HG02642 (cell line): ENCODE data around the gene SH3RF3.

Source experiments
- ATAC-seq: cut with Tn5 transposase; IDR thresholded peaks from one replicate; pipeline ENCODE4 v1.9.1; 2021; ENCODE audit warnings: mild to moderate bottlenecking; ENCODE audit not compliant: unreplicated experiment, poor library complexity

SH3RF3 gene

GRCh38 chr2:109269706-109270504 lies 140.9 kb downstream of the SH3RF3 start:
- ATAC-seq, result no peak

DNA sequence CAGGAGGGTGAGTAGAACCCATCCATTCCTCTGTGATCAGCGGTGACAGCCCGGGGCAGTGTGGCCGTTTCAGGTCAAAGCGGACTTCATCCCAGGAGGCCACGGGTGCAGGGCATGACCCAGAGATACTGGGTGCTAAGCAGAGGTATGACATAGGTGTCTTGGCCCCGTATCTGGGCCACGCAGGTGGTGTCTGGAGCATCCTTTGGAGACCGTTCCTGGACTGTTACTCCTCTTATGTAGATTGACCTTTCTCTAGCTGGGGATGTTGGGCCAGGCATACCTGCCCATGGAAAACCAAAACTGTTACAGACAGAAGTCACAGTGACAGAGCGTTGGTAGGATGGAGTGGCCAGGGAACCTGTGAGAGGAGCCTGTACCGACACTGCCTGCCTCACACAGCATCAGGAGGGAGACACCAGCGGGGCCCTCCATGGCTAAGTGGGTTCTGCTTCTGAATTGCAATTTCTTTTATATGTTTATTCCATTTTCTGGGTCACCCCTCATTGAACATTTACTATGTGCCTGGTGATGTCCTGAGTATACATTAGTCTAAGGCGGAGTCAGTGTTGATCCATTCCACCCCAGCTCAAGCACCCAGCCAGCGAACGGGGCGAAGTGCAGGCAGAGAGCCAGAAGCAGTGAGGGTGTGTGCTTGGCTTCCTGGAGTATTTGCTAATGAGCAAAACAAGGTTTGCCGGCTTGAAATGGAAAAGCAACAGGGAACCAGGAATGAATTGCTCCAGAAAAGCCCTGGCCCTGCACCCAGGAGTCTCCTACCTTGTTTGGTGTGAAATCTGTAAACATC lies 141.7 kb downstream of the SH3RF3 start:
- ATAC-seq, result no peak

DNA sequence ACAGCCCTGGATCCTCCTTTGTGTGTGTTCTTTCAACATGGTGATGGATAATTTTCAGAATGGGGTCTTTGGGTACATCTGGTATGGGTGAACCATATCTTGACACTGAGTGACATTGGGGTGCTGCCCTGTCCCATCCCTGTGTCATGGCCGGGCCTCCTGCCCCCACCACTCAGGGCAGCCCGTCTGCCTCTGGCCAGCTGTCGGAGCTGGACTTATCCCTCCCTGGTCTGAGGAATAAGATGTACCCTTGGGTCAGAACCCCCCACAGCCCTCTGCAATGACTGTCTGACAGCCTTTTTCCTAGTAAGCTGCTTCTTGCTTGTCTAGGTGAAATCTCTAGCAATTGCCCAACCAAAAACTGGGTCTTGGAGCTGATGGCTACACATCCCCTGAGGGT lies 142.9 kb downstream of the SH3RF3 start:
- no peak for ATAC-seq

DNA sequence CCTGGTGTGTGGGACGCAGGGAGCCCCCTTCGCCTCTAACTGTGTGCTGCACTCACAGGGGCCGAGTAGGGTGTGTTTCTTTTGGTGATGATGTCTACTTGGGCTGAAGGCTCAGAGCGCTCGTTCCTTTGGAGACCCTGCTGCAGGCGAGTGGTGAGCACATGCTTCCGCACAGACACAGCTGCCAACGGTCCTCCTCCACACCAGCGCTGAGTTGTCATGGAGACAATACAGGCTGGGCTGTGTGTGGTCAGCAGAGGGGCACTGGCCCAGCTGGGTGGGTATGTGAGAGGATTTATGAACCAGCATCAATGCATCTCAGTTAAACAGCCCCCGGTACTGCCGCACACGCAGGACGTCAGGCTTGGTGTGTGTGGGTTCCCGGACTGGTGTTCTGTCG lies 143.5 kb downstream of the SH3RF3 start:
- no peak for ATAC-seq

- ATAC-seq, result no peak
Observed at GRCh38 chr2:109275120-109276012, 146.4 kb downstream of the SH3RF3 start.

DNA sequence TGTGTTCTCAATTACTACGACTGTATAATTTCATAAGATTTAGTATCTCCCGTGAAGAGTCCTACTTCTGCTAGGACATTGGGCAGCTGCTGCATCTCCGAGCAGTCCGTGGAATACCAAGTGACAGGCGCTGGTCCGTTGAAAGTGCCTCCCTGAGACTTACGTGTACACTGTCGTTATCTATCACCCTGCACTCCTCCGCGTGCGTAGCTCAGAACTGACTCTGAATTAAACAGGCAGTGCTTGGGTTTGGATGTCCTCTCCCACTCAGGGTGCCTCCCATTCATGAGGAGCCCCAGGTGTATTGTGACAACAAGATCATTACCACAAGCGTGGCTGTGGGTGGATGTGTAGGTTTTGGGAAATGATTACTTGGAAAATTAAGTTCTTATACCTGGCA lies 148.4 kb downstream of the SH3RF3 start:
- ATAC-seq, result no peak

- no peak for ATAC-seq
Observed at GRCh38 chr2:109279243-109279860, 150.3 kb downstream of the SH3RF3 start.

DNA sequence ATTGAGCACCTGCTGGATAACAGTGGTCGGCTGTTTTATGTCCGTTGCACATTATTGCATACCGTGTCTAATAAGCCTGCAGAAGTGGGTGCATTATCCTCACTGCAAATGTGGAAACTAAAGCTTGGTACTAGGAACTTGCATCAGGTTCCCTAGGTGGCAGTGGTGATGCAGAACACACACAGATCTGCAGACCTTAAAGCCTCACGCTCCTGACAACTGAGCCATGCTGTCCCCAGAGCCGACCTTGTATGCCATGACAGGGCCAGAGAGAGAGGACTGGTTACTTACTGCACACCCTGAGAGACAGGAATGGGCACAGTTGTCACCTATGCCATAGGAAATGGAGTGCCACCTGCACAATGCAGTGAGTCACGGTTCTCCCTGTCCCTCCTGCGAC lies 151.8 kb downstream of the SH3RF3 start:
- no peak for ATAC-seq

GRCh38 chr2:109282360-109282759 lies 153.4 kb downstream of the SH3RF3 start:
- no peak for ATAC-seq

DNA sequence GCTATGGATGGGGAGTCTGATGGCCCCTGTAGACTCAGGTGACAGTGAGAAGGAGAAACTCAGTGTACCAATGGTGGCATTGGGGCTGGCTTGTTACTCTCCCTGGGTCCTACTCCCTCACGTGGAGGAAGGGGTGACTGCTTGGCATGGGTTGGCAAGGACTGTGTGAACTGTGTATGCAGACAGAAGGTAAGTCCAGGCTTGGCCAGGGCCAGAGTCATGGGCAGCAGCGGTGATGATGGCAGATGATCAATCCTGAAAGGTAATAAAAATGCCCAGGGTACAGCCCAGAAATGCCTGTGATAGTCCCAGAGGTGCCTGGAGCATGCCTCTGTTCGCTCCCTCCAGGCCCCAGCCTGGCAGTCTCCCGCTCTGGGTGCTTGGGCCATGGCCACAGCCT lies 153.9 kb downstream of the SH3RF3 start:
- ATAC-seq, result no peak

DNA sequence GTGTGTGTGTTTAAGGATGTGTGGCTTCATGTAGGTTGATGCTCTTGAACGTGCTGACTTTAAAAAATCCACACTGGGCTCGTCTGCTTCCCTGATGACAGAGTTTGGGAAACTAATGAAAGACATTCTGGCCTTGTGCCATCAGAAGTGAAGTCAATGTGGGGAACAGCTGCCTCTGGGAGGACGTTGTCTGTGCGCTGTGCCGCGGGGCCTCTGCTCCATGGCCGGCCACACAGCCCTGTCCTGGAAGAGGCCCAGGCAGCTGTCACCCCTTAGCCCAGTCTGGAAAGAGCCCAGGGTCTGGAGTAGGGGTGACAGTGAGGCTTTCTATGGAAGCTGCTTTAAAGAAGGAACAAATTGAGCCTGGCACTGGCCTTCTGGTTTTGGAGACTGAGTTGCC lies 155.8 kb downstream of the SH3RF3 start:
- ATAC-seq, result no peak

DNA sequence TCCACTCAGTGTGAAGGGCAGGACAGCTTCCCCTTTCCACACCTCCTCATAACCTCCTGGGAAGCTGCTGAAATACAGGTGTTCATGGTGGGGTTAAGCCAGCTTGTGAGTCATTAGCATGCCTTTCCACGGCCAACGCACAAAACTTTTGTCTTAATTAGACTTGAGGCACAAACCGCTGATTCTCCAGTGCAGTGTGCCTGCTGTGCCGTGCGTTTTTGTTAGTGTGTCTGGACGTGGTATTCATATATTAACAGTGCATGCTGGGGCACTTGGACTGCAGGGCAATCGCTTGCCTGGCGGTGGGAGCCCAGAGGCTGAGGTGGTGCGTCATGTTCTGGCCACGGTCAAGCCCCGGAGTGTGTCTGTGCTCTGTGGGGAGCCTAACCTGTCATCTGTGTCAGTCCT lies 156.2 kb downstream of the SH3RF3 start:
- ATAC-seq, result no peak

GRCh38 chr2:109287413-109287812 lies 158.4 kb downstream of the SH3RF3 start:
- ATAC-seq, result no peak

- no peak for ATAC-seq
Observed at GRCh38 chr2:109287838-109288237, 158.8 kb downstream of the SH3RF3 start.

DNA sequence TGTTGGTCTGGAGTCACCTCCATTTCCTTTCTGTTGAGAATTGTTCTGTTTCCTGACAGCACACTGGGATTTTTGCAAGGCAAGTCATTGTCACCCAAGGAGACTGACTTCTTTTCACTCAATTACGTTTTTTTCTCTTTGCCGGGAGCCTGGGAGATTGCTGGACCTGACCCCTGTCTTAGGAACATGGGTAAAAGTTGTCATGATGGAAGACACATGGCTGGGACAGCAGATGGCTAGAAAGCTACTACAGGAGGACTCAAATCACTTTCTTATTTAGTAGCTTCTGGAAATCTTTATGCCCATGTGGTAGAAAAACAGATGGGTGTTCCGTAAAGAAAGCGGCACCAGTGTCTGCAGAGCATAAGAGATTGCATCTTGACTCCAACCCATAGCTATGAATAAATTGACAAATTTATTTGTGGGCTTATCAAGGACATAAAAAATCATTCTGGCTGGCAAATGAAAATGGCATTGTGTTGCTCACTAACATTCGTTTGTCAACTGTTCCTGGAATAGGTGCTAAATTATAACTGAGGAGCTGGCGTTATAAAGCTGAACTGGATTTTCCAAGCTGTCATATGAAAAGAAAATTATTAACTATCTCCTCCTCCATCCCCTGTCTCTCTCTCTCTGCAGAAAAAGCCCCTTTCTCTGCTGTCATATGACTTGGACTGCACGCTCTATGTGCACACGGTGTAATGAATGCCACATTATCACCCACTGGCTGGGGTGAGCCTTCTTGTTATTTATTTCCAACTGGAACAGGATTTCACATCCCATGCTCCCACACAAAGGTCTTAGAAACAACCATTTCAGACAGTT lies 159.8 kb downstream of the SH3RF3 start:
- ATAC-seq, result no peak

GRCh38 chr2:109289504-109290222 lies 160.7 kb downstream of the SH3RF3 start:
- ATAC-seq, result no peak

DNA sequence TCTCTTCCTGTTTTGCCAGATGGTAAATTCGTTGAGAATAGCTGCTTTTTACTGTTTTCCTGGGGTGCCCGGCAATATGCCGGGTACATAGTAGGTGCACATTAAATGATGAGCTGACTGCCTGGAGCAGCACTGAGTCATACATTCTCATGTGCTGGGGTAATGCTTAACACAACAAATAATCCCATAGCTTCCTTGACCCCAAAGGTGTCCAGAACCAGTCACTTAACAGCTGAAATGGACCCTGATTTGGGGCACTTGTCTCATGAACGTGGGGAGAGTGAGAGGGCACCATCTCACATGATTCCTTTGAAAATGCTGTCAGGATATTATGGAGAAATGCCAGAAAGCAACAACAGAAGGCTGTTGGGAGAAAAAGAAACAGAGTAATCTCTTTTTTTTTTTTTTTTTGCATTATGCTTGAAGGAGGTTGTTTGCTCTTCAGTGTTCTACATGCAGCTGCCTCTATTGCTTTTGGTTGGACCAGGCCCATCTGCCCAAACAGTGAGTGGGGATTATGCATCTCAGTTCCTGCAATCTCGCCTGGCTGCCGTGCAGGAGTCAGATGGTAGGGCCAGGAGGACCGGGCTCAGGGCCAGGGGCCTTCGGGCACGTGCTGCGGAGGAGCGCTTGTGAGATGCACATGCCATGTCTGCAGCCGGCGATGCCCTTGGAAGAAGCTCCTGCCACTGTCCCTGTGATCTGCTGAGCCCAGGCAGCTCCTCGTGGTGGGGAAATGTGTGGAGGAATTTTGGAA lies 162.1 kb downstream of the SH3RF3 start:
- no peak for ATAC-seq

DNA sequence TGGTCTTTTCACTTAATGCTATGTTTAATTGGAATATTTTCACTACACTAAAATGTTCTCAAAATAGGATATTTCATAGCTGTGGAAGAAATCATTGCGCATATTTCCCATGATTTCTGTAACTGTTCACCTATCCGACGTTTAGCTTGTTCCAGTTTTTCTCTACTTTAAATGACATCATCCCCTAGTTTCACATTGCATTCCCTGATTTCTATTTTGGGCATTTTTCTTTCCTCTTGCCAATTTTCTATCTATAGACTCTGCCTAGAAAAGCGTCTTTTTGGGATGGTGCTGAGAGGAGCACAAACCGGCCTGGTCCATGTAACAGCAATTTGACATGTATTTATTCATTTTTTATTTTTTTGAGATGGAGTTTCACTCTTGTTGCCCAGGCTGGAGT lies 163.4 kb downstream of the SH3RF3 start:
- ATAC-seq, result no peak
